DOHH2 (cell line): Measurements from ENCODE around the gene CFHR3.
"Not testable (repeated sequence)": the region's sequence is repeated elsewhere in the genome, so short reads cannot be mapped to it uniquely, and the experiment has no call there.

Experiments
- H3F3A ChIP-seq: fragments of 200-600 bp; sonication (generic), shearing (Covaris generic); 2 replicates; pipeline ENCODE4 v1.6.0; 2016; ENCODE audit warnings: antibody characterized with exemption, mild to moderate bottlenecking; ENCODE audit not compliant: control insufficient read depth, insufficient read depth
- H3K27ac ChIP-seq: fragments of 200-600 bp; sonication (generic); 2 replicates; pipeline ENCODE4 v1.5.1; 2014; ENCODE audit warnings: low read depth, mild to moderate bottlenecking, low read length, moderate library complexity
- H3K27me3 ChIP-seq: fragments of 200-600 bp; sonication (generic); 2 replicates; pipeline ENCODE4 v1.6.1; 2014; ENCODE audit warnings: mild to moderate bottlenecking, low read length, mixed read lengths; ENCODE audit not compliant: control insufficient read depth
- H3K36me3 ChIP-seq: fragments of 200-600 bp; sonication (generic); 2 replicates; pipeline ENCODE4 v1.6.1; 2014; ENCODE audit warnings: mild to moderate bottlenecking, low read length, moderate library complexity, mixed read lengths; ENCODE audit not compliant: control insufficient read depth
- H3K4me1 ChIP-seq: fragments of 200-600 bp; sonication (generic); 2 replicates; pipeline ENCODE4 v1.6.1; 2014; ENCODE audit warnings: mild to moderate bottlenecking, low read length, mixed read lengths; ENCODE audit not compliant: control insufficient read depth
- H3K4me2 ChIP-seq: fragments of 200-600 bp; sonication (generic); 2 replicates; pipeline ENCODE4 v1.6.0; 2014; ENCODE audit warnings: mild to moderate bottlenecking, low read length, moderate library complexity
- H3K4me3 ChIP-seq: fragments of 200-600 bp; sonication (generic); 2 replicates; pipeline ENCODE4 v1.5.1; 2014; ENCODE audit warnings: mild to moderate bottlenecking, low read length, mixed read lengths
- H3K79me2 ChIP-seq: fragments of 200-600 bp; sonication (generic); 2 replicates; pipeline ENCODE4 v1.6.1; 2014; ENCODE audit warnings: mild to moderate bottlenecking, low read length, mixed read lengths; ENCODE audit not compliant: control insufficient read depth
- H3K9me2 ChIP-seq: fragments of 200-600 bp; sonication (generic); replicated peaks from 2 replicates; pipeline ENCODE4 v1.6.1; 2014; ENCODE audit warnings: mild to moderate bottlenecking, low read length, mixed read lengths; ENCODE audit not compliant: control insufficient read depth
- H3K9me3 ChIP-seq: fragments of 200-600 bp; sonication (generic); 2 replicates; pipeline ENCODE4 v1.6.1; 2014; ENCODE audit warnings: antibody characterized with exemption, low read length, mixed read lengths; ENCODE audit not compliant: control insufficient read depth, insufficient read depth
- H4K20me1 ChIP-seq: fragments of 200-600 bp; sonication (generic); 2 replicates; pipeline ENCODE4 v1.6.0; 2014; ENCODE audit warnings: low read depth, mild to moderate bottlenecking, antibody characterized with exemption, low read length, moderate library complexity; ENCODE audit not compliant: control insufficient read depth, insufficient read depth
- EZH2phosphoT487 ChIP-seq: fragments of 200-600 bp; sonication (generic); IDR thresholded peaks from 2 replicates; pipeline ENCODE4 v1.6.1; 2017; ENCODE audit warnings: borderline replicate concordance, mild to moderate bottlenecking, antibody characterized with exemption, low read length, moderate library complexity, mixed read lengths
- TF ChIP-seq, protein P1 (sequence below): fragments of 200-600 bp; sonication (generic); IDR thresholded peaks from one replicate; pipeline ENCODE4 v1.5.1; 2014; ENCODE audit warnings: antibody characterized with exemption, mild to moderate bottlenecking, low read depth, low read length; ENCODE audit not compliant: poor library complexity, severe bottlenecking

The CFHR3 gene

DNA sequence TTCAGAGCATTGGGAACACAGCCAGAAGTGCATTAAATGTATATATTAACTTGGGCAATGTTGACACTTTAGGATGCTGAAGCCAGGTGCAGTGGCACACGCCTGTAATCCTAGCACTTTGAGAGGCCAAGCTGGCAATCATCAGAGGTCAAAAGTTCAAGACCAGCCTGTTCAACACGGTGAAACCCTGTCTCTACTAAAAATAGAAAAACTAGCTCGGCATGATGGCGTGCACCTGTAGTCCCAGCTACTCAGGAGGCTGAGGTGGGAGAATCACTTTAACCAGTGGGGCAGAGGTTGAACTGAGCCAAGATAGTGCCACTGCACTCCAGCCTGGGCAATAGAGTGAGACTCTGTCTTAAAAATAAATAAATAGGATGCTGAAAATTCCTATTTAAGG lies 19.5 kb downstream of the CFHR3 start:
- H3K4me2 ChIP-seq, H3K27me3 ChIP-seq: not testable (repeated sequence)

DNA sequence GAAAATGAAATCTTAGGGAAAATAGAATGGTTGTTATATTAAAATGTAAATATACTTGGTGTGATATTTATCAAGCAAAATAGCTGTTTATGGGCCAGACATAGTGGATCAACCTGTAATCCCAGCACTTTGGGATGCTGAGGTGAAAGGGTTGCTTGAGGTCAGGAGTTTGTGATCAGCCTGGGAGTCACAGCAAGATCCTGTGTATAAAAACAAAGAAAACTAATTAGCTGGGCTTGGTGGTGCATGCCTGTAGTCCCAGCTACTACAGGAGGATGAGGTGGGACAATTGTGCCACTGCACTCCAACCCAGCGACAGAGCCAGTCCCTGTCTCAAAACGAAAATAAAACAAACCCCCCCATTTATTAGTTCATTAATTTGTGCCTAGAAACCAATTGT lies 23.3 kb downstream of the CFHR3 start:
- no peak for TF ChIP-seq EZH2phosphoT487
- no peaks in the 10 kb centered on the region for H3K9me2 ChIP-seq
- H4K20me1 ChIP-seq, result no peaks in the 10 kb centered on the region
- H3K4me2 ChIP-seq, result no peak overlapping the region
- no peaks in the 10 kb centered on the region for H3K79me2 ChIP-seq
- no peaks in the 10 kb centered on the region for H3K4me1 ChIP-seq
- H3F3A ChIP-seq, result no peaks in the 10 kb centered on the region
- H3K9me3 ChIP-seq, result no peaks in the 10 kb centered on the region
- no peak overlapping the region for H3K27ac ChIP-seq
- H3K4me3 ChIP-seq, result no peak overlapping the region
- H3K36me3 ChIP-seq, result no peaks in the 10 kb centered on the region
- no peaks in the 10 kb centered on the region for H3K27me3 ChIP-seq

More for the DNA sequence above, 19.5 kb downstream of the CFHR3 start:
- H3K36me3 ChIP-seq, H3K9me2 ChIP-seq, H3K27ac ChIP-seq, H3K4me1 ChIP-seq, H3F3A ChIP-seq, H3K9me3 ChIP-seq, H3K4me3 ChIP-seq, H3K79me2 ChIP-seq, H4K20me1 ChIP-seq: not testable (repeated sequence)

DNA sequence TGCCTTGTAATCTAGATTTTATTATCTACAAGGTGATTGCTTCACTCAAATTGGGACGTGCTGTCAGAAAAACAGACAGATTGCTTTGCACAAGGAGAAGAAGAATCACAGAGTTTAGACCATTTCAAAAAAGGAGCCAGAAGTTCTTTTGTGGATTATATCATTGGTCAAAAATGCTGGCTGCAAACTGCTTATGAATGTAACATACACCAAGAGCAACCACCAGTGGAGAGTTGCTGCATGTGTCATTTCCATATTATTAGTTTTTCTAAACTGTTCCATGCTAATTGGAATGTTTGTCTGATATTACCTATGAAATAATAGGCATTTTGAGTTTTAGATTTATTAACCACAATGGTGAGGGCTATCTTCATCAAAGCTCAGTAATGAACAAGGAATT lies 27.3 kb downstream of the CFHR3 start:
- H3K4me2 ChIP-seq, H3K27me3 ChIP-seq, H3K4me3 ChIP-seq: not testable (repeated sequence)

DNA sequence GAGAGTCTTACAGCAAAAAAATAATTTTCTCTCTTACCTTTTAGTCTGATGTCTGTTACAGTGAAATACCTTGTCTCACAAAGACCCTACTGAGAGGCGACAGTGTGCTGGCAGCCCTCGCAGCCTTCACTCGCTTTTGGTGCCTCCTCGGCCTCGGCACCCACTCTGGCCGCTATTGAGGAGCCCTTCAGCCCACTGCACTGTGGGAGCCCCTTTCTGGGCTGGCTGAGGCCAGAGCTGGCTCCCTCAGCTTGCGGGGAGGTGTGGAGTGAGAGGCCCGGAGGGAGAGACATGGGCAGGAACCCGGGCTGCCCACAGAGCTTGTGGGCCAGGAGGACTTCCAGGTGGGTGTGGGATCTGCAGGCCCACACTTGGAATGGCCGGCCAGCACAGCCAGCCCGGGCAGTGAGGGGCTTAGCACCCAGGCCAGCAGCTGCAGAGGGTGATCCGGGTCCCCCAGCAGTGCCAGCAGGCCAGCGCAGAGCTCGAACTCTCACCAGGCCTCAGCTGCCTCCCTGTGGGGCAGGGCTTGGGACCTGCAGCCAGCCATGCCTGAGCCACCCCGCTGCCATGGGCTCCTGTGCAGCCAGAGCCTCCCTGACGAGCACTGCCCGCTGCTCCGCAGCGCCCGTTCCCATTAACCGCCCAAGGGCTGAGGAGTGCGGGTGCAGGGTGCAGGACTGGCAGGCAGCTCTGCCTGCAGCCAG lies 34.0 kb downstream of the CFHR3 start:
- no peaks in the 10 kb centered on the region for H4K20me1 ChIP-seq
- H3K27ac ChIP-seq, result no peak overlapping the region
- H3K79me2 ChIP-seq, result no peaks in the 10 kb centered on the region
- H3K27me3 ChIP-seq, result no peaks in the 10 kb centered on the region
- no peak overlapping the region for H3K4me3 ChIP-seq
- H3F3A ChIP-seq, result no peaks in the 10 kb centered on the region
- no peak for TF ChIP-seq EZH2phosphoT487
- TF ChIP-seq, protein P1, sequence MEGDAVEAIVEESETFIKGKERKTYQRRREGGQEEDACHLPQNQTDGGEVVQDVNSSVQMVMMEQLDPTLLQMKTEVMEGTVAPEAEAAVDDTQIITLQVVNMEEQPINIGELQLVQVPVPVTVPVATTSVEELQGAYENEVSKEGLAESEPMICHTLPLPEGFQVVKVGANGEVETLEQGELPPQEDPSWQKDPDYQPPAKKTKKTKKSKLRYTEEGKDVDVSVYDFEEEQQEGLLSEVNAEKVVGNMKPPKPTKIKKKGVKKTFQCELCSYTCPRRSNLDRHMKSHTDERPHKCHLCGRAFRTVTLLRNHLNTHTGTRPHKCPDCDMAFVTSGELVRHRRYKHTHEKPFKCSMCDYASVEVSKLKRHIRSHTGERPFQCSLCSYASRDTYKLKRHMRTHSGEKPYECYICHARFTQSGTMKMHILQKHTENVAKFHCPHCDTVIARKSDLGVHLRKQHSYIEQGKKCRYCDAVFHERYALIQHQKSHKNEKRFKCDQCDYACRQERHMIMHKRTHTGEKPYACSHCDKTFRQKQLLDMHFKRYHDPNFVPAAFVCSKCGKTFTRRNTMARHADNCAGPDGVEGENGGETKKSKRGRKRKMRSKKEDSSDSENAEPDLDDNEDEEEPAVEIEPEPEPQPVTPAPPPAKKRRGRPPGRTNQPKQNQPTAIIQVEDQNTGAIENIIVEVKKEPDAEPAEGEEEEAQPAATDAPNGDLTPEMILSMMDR, result no peak
- H3K36me3 ChIP-seq, result no peaks in the 10 kb centered on the region
- H3K9me3 ChIP-seq, result peaks cover 5% of the 10 kb centered on the region; the same call in 1 of the 2 replicates
- H3K4me2 ChIP-seq, result no peak overlapping the region
- no peaks in the 10 kb centered on the region for H3K9me2 ChIP-seq
- no peaks in the 10 kb centered on the region for H3K4me1 ChIP-seq

More for the DNA sequence above, 27.3 kb downstream of the CFHR3 start:
- not testable (repeated sequence) for H3K27ac ChIP-seq, H4K20me1 ChIP-seq, H3K4me1 ChIP-seq, H3K9me2 ChIP-seq, H3K9me3 ChIP-seq, H3K79me2 ChIP-seq, H3F3A ChIP-seq, H3K36me3 ChIP-seq

DNA sequence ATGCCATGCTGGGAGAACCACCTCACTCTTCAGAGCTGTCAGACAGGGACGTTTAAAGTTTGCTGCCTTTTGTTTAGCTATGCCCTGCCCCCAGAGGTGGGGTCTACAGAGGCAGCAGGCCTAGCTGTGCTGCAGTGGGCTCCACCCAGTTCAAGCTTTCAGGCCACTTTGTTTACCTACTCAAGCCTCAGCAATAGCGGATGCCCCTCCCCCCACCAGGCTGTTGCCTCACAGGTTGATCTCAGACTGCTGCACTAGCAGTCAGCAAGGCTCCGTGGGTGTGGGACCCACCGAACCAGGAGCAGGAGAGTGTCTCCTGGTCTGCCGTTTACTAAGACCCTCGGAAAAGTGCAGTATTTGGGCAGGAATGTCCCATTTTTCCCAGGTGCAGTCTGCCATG lies 42.8 kb downstream of the CFHR3 start:
- H3K9me3 ChIP-seq, H3K4me2 ChIP-seq, H3F3A ChIP-seq, H3K27me3 ChIP-seq, H3K79me2 ChIP-seq, H3K36me3 ChIP-seq, H3K9me2 ChIP-seq, H3K4me3 ChIP-seq, H4K20me1 ChIP-seq, H3K27ac ChIP-seq, H3K4me1 ChIP-seq: not testable (repeated sequence)

DNA sequence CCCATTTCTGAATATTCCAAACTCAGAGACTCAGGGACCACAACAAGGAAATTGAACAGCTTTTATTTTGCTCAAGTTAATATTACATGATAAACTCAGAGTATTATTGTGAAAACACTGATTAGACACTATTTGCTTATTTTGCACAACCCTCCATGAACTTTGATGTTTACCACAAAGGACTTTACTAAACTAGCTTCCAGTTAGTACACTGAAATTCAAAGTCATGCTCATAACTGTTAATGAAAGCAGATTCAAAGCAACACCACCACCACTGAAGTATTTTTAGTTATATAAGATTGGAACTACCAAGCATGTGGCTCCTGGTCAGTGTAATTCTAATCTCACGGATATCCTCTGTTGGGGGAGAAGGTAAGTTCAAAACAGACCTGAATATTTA lies 44.9 kb downstream of the CFHR3 start, which contains the start of gene CFHR1:
CFHR1 (plus strand) TSS at position 201 of the 400 bp plus-strand sequence; CDS start at position 315, 114 bp downstream.
- H3K27me3 ChIP-seq, H3K79me2 ChIP-seq, H3K27ac ChIP-seq, H3K9me3 ChIP-seq, H3K36me3 ChIP-seq, H3F3A ChIP-seq, H3K4me1 ChIP-seq, H3K4me3 ChIP-seq, H4K20me1 ChIP-seq, H3K4me2 ChIP-seq, H3K9me2 ChIP-seq: not testable (repeated sequence)
